Epithelial cell of proximal tubule (primary cell): Measurements from ENCODE around the gene MGP. TPM values are rescaled to one million over a fixed set of nuclear protein-coding genes. Genes with fewer than 3 reads are reported as not detected.

Experiments
- DNase-seq: peaks from one replicate; pipeline ENCODE4 v3.0.0-alpha.2; 2011; ENCODE audit warnings: low read depth
- H3K4me3 ChIP-seq: 2 replicates; pipeline ENCODE4 v1.5.1; 2011; ENCODE audit warnings: low read depth, mild to moderate bottlenecking, low read length
- total RNA-seq: library from RNA; depleted of rRNA; stranded (reverse); fragments of >200 nt; gene quantifications from 2 replicates; pipeline ENCODE4 v1.2.3, GENCODE V29; 2015
- TF ChIP-seq, protein P1 (sequence below): conservative IDR thresholded peaks from 2 replicates; pipeline ENCODE4 v1.5.1; 2012; ENCODE audit warnings: low read depth, mild to moderate bottlenecking, low read length

MGP gene
- total RNA-seq, 1 donor from 2014 or later, result 9.3 TPM

DNA sequence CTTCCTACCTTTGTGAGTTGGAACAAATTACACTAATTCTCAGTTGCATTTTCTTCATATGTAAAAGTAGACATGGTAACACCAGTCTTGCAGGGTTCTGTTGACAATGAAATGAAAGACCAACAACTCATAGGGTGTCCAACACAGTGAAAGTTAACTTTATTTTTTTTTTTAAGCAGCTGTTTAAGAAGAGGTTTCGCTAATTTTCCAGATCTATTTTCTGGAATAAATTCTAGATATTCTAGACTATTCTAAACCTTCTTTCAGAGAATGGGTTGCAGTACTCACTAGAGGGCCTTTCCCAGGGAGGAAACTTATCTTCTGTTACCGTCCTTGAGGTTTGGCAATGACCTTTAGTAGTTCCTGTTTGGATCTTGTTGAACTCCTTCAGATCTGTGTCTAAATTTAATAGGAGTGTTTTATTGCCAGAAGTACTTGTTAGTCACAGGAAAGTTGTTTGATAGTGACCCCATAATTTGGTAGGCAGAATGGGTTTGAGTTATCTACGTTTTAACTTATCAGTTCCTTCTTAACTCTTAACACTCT is 39.5 kb downstream of the MGP start:
- no peak overlapping the region for H3K4me3 ChIP-seq
- no peak for DNase-seq
- TF ChIP-seq, protein P1, sequence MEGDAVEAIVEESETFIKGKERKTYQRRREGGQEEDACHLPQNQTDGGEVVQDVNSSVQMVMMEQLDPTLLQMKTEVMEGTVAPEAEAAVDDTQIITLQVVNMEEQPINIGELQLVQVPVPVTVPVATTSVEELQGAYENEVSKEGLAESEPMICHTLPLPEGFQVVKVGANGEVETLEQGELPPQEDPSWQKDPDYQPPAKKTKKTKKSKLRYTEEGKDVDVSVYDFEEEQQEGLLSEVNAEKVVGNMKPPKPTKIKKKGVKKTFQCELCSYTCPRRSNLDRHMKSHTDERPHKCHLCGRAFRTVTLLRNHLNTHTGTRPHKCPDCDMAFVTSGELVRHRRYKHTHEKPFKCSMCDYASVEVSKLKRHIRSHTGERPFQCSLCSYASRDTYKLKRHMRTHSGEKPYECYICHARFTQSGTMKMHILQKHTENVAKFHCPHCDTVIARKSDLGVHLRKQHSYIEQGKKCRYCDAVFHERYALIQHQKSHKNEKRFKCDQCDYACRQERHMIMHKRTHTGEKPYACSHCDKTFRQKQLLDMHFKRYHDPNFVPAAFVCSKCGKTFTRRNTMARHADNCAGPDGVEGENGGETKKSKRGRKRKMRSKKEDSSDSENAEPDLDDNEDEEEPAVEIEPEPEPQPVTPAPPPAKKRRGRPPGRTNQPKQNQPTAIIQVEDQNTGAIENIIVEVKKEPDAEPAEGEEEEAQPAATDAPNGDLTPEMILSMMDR, result no peak

DNA sequence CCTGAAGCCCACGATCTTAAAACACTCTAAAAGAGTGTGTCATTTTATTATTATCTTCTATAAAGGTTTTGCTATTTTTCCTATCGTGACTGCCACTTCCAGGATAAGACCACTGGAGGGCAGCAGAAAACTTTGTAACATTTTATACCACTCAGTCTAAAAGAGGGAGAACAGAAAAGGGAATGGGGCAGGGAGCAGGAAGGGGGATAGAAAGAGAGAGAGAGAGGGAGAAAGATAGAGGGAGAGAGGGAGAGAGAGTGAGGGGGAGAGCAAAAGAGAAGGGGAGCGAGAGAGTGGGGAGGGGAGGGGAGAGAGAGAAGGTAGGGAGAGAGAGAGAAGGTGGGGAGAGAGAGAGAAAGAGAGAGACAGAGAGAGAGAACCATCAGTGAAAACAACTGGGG is 40.3 kb downstream of the MGP start:
- H3K4me3 ChIP-seq, result no peak overlapping the region
- TF ChIP-seq, protein P1, result peak; percentile 84

DNA sequence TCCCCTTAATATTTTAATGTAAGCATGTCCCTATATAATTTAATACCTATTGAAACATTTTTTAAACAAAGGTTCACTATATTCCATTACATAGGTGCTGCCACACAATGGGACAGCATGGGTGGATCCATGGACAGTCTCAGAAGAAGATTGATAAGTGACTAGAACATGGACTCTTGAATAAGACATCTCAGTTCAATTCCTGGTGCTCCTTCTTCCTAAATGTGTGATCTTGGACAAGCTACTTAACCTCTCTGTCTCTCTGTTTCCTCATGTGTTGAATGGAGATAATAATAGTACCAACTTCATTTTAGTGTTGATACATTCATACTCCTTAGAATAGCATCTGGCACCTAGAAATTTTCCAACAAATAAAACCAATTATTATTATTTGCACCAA is 41.3 kb downstream of the MGP start:
- no peak overlapping the region for H3K4me3 ChIP-seq
- DNase-seq, result no peak
- TF ChIP-seq, protein P1, result no peak

More for the DNA sequence above, 40.3 kb downstream of the MGP start:
- no peak for DNase-seq

DNA sequence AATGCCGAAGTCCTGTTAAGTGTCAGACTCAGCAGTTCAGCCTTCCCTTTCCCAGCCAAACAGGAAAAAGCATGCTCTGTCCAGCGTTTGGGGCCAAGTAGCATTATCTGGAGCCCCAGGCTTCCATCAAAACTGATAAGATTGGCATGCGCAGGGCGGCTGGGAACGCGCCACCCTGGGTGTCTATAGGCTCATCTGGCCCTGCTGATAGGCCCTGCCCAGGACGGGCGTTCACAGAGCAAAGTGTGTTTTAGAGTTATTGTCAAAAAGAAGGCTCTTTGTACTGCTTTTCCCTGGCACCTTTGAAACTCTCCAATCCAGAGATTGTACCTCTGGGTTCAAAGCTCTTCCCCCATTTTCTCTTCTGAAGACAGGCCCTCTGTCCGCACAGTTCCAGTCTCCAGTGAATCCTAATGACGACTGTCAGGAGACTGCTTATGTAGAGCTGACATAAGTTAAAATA is 42.2 kb downstream of the MGP start, which contains the start of gene ART4:
Gene ART4, minus strand, starts transcription at position 102 of the 463 bp plus-strand sequence. CDS start 413 bp downstream, outside the sequence.
- no peak for DNase-seq
- no peak within 1 kb of the TSS for H3K4me3 ChIP-seq

DNA sequence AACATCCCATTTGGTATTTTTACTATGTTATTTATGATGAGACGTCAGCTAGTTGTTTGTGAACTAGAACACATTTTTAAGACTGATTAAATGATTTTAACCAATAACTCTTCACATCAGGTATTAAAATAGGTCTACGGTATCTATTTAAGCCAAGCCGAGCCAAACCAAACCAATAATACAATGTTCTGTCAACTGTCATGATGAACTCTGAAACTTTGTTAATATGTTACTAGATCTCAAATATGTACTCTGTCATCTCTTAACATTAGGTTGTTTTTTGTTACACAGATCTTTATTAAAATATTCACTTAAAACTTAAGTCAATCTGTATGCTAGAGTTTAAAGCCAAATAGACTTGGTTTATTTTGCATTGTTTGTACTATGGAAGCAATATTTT is 43.3 kb downstream of the MGP start:
- H3K4me3 ChIP-seq, result no peak overlapping the region
- DNase-seq, result no peak
- TF ChIP-seq, protein P1, result no peak

More for the DNA sequence above, 42.2 kb downstream of the MGP start, which contains the start of gene ART4:
- TF ChIP-seq, protein P1, result no peak

DNA sequence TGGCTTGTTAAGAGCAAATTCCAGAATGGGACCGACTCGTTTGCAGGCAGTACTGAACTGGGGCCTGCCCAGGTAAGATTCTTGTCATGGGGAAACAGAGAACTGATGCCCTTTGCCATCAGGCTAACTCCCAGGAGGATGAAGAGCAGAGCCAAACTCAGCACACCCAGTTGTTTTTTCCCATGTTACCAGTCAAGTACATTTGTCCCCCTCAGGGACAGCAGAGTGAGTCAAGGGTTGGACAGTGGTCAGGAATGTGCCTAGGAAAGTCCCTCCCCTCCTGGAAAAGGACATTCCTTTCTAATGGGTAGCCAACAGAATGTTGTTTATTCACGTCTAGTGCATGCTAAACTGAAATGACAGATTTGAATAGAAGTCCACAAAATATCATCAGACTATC is 43.9 kb downstream of the MGP start:
- DNase-seq, result peak; percentile 77
- H3K4me3 ChIP-seq, result no peak overlapping the region
- TF ChIP-seq, protein P1, result no peak

DNA sequence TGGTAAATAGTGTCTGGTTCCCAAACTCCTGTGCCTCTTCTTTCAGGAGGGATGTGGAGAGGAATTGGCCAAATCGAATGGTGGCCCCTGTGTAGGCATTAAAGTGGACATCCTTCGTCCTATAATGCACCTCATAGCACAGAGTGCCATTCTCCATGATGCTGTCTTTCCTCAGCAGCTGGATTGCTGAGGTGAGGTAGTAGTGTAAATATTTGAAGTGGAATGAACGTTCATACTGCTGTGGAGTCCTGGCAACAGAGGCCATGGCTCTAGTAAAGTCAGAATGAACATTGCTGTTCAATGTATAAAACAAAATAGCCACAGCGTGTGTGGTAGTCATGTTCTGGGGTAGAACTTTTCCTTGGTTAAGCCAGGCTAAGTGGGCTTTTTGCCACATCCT is 45.0 kb downstream of the MGP start:
- no peak overlapping the region for H3K4me3 ChIP-seq
- TF ChIP-seq, protein P1, result no peak
- no peak for DNase-seq
